ENCODE results near the gene MOCS2.

Gene MOCS2

DNA sequence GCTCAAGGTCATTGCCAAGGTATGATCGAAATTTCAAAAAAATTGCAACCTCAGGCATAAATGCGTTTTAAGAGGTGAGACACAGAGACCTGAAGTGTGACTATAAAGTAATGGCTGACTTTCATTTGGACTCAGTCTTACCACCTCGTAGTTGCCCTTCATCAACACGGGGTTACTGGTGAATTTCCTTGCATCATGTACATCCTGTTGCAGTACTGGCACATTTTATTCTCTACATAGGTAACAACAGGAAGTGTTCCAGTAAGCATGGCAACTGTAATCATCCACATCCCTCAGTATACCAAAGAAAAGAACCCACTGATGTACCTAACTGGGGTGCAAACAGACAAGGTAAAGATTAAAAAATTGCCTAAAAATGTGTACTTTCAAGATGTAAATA lies 29.3 kb downstream of the MOCS2 start:
- ATAC-seq: no peak
- Mint-ChIP-seq H3K4me3 (no peak overlapping the region), H3K27ac (no peak overlapping the region), H3K27me3 (peaks cover 24% of the 10 kb centered on the region), H3K4me1 (no peaks in the 10 kb centered on the region), H3K36me3 (no peaks in the 10 kb centered on the region), H3K9me3 (no peaks in the 10 kb centered on the region)

DNA sequence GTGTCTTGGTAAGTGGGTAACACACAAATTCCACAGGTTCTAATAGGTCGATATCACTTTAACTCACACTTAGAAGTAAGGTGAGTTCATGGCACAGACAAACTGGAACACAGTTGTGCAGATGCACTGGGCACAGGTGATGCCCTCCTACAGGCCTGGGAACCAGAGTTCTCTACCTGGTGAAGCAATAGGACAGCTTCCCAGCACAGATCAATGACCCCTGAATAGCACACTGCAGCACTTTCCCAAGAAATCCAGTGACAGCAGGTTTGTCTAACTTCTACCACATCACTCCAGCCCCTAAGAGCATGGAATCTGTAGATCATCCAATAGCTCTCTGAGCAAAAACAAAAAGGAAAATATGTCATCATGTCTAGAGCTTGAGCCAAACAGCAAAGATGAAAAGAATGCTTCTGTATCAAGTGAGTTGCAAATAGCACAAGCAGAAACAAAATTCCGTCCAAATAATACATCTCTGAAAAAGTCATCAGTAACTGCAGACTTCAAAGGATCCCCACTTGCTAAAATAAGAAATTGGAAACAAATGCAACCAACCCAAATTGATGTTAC lies 33.5 kb downstream of the MOCS2 start:
- no peaks in the 10 kb centered on the region for H3K36me3 Mint-ChIP-seq
- no peak overlapping the region for H3K4me3 Mint-ChIP-seq
- H3K9me3 Mint-ChIP-seq: no peaks in the 10 kb centered on the region
- H3K27ac Mint-ChIP-seq: no peak overlapping the region
- no peak for ATAC-seq
- no peaks in the 10 kb centered on the region for H3K4me1 Mint-ChIP-seq
- H3K27me3 Mint-ChIP-seq: no peaks in the 10 kb centered on the region

DNA sequence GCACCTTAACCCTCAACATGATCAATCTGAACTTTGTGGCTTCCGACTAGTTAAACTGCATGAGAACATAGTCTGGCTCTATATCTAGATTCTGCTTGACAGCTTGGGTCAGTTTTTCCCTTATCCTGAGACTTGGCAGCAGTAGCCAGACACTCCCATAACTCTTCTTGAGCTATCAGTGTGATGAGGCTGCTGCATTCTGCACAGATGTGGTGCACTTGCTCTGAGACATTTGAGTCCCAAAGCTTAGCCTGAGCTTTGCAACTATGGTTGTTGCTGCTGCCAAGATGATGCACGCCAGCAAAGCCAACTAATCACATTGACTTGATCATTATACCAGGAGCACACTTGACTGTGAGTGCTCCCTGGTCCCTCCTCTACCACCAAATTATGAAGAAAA lies 36.2 kb downstream of the MOCS2 start:
- H3K27me3 Mint-ChIP-seq: no peaks in the 10 kb centered on the region
- H3K9me3 Mint-ChIP-seq: no peaks in the 10 kb centered on the region
- H3K27ac Mint-ChIP-seq: no peak overlapping the region
- no peaks in the 10 kb centered on the region for H3K36me3 Mint-ChIP-seq
- no peak for ATAC-seq
- no peaks in the 10 kb centered on the region for H3K4me1 Mint-ChIP-seq
- H3K4me3 Mint-ChIP-seq: no peak overlapping the region

DNA sequence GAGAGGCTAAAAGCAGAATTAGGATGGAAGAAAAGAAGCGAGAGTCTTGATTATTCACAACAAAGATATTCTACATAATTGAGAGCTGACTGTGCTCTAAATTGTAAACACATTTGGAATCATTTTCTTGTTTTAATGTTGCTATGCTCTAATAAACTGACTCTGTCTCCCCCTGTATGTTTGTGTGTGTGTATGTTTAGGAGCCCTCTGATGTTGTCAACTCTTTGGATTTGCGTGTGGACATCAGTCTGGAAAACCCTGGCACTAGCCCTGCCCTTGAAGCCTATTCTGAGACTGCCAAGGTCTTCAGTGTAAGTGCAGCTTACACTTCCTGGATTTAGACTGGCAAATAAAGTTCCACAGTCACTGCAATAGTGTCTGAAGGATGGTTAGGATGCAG lies 37.8 kb downstream of the MOCS2 start:
- H3K9me3 Mint-ChIP-seq: no peaks in the 10 kb centered on the region
- H3K36me3 Mint-ChIP-seq: no peaks in the 10 kb centered on the region
- no peak for ATAC-seq
- H3K4me3 Mint-ChIP-seq: no peak overlapping the region
- H3K4me1 Mint-ChIP-seq: no peaks in the 10 kb centered on the region
- no peak overlapping the region for H3K27ac Mint-ChIP-seq
- no peaks in the 10 kb centered on the region for H3K27me3 Mint-ChIP-seq

DNA sequence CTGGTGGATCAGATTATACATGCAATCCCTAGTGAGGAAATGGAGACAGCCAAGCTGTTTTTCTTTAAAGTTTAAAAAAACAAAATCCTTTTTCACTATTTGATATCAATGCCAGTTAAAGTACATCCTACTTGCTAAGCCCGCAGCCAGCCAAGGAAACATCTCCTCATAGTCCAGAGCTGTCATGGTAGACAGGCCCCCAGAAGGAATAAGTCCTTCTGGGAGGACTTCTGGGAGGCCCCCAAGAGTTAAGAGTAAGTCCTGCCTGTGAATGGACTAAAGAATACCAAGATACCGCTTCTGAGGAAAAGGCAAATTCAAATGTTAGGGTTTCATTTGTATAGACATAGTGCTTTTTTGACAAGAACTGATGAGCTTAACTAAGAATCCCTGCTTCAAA lies 38.3 kb downstream of the MOCS2 start:
- no peak for ATAC-seq
- Mint-ChIP-seq H3K4me3 (no peak overlapping the region), H3K36me3 (no peaks in the 10 kb centered on the region), H3K27ac (no peak overlapping the region), H3K4me1 (no peaks in the 10 kb centered on the region), H3K9me3 (no peaks in the 10 kb centered on the region), H3K27me3 (no peaks in the 10 kb centered on the region)

DNA sequence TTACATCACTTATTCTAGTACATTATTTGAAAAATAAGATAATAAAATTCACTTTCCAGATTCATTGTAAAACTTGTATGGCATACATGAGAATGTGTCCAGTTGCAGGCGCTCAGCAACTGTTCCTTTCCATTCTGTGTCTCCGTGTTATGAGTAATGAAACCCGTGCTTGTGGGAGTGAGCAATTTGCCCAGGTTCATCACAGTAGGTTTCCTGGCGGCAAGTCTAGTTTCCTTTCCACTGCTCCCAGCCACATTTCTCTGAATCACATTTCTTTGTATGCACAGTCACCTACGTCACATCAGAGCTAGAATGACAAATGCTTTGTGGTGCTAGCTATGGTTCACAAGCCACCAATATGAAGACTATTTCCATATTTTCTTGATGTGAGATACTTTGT lies 39.9 kb downstream of the MOCS2 start:
- ATAC-seq: no peak
- Mint-ChIP-seq H3K9me3 (no peaks in the 10 kb centered on the region), H3K4me3 (no peak overlapping the region), H3K4me1 (no peaks in the 10 kb centered on the region), H3K27ac (no peak overlapping the region), H3K36me3 (no peaks in the 10 kb centered on the region), H3K27me3 (no peaks in the 10 kb centered on the region)

DNA sequence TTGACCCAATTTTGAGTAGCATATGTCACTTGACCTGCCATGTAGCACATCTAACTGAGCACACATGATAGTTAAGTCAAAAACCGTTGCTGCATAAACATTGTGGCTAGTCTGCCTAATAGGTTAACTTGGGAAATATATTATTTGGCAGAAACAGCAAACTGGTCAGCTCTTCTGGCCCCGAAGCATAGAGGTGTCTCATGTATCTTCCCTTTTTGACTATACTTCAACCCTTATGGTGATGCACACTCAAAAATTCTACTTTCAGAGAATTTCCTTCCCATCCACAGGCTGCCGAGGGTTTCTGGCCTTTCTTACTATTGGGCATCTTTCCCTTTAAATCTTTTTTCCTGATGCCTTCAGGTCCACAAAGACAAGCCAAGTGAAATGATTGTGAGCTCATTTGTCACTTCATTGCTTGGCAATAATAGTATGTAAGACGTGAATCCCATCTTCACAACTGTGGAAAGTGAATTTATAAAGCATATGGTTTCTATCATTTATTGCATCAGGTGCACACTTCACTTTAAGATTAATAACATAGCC lies 41.2 kb downstream of the MOCS2 start:
- no peak overlapping the region for H3K27ac Mint-ChIP-seq
- no peaks in the 10 kb centered on the region for H3K4me1 Mint-ChIP-seq

DNA sequence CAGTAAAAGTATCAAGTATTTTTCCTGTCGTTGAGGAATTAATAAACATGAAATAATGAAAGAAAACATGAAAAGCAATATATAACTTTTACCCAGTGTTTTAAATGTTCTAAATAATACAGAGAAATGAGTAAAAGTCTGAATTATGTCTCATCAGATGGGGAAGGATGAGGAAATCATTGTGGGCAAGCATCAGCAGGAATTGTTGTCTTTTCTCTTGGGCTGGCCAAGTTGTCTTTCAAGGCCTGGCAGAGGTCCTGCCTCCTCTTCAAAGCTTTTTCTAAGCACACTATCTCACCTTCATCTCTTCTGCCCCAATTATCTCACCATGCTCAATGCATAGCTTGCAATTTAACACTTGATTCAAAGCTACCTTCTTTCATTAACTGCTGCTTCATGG lies 41.9 kb downstream of the MOCS2 start:
- no peaks in the 10 kb centered on the region for H3K36me3 Mint-ChIP-seq
- H3K27ac Mint-ChIP-seq: no peak overlapping the region

More for the DNA sequence above, 41.2 kb downstream of the MOCS2 start:
- Mint-ChIP-seq H3K4me3 (no peak overlapping the region), H3K27me3 (no peaks in the 10 kb centered on the region), H3K9me3 (no peaks in the 10 kb centered on the region), H3K36me3 (no peaks in the 10 kb centered on the region)
- no peak for ATAC-seq

DNA sequence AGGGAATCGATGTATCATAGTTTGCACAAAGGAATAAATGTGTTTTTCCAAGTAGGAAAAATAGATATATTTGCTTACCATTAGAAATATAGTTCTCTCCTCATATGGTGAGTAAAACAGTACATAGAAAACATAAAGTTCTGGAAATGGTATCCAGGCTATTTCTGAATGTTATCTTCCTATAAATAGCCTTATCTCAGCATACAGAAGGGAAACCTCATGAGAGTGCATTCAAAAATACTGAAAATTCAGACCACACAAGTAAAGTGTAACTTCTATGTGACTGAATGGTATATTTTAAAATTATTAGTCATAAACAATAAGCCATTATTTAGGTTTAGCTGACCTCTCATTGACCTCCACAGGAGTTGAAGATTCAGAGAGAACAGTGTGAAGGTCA lies 43.5 kb downstream of the MOCS2 start:
- no peaks in the 10 kb centered on the region for H3K36me3 Mint-ChIP-seq
- peaks cover 8% of the 10 kb centered on the region for H3K27me3 Mint-ChIP-seq
- no peak for ATAC-seq
- no peak overlapping the region for H3K4me3 Mint-ChIP-seq
- no peaks in the 10 kb centered on the region for H3K9me3 Mint-ChIP-seq
- H3K27ac Mint-ChIP-seq: no peak overlapping the region
- no peaks in the 10 kb centered on the region for H3K4me1 Mint-ChIP-seq

More for the DNA sequence above, 41.9 kb downstream of the MOCS2 start:
- Mint-ChIP-seq H3K4me1 (no peaks in the 10 kb centered on the region), H3K9me3 (no peaks in the 10 kb centered on the region), H3K27me3 (peaks cover 3% of the 10 kb centered on the region), H3K4me3 (no peak overlapping the region)
- no peak for ATAC-seq

DNA sequence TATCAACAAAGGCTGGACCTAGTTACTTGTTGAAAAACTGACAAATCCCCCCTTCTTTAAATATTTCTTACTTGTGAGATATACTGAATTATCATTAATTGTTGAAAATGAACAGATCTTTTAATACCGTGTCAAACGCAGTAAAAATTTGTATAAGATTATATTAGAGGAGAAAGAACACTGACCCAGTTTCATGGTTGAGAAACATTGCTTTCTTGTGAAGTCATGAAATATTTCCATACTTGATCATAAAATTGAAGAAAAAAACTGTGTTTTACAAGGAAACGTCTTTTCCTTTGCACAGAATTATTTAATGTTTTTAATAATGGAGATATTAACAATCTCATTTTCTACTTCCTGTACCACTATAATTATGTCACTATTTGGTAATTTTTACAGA lies 45.8 kb downstream of the MOCS2 start:
- H3K27ac Mint-ChIP-seq: no peak overlapping the region
- ATAC-seq: no peak
- no peaks in the 10 kb centered on the region for H3K36me3 Mint-ChIP-seq
- H3K27me3 Mint-ChIP-seq: peaks cover 18% of the 10 kb centered on the region
- H3K4me1 Mint-ChIP-seq: no peaks in the 10 kb centered on the region
- H3K4me3 Mint-ChIP-seq: no peak overlapping the region
- no peaks in the 10 kb centered on the region for H3K9me3 Mint-ChIP-seq

DNA sequence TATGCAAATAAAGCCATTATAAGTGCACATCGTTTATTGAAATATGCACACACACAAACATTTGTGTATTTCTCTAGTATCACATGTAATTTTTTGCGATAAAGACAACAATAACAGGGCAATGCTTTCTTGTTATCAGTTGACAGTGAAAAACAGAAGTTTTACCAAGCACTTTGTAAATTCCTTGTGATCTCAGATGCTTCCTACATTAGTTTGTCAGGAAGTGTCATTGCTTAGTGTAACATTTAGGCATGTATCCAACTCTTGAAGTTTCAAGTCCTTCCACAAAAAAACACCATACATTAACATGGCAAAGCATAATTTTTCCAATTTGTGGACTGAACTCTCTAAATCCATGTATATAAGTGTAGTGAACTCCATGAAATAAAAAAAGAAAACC lies 46.4 kb downstream of the MOCS2 start:
- Mint-ChIP-seq H3K9me3 (no peaks in the 10 kb centered on the region), H3K27me3 (peaks cover 24% of the 10 kb centered on the region), H3K27ac (no peak overlapping the region), H3K36me3 (no peaks in the 10 kb centered on the region), H3K4me3 (no peak overlapping the region), H3K4me1 (no peaks in the 10 kb centered on the region)
- no peak for ATAC-seq

DNA sequence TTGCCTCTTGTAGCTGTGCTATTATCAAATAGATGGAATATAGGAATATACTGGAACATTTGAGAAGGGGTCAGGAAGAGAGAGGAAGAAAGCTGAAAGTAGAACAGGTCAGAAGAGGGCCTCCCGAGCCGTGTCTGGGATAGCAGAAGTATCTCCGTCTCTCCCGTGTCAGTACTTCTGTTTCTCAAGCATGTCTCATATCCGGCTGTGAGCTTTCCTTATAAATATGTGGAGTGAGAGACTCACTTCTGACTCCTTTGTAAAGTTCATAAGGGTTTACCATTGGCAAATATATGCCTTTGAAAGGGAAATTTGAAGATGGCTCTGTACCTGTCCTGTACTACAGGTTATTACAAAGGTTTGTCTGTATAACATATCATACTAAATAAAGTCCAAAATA lies 50.3 kb downstream of the MOCS2 start:
- no peak overlapping the region for H3K4me3 Mint-ChIP-seq
- H3K27me3 Mint-ChIP-seq: peaks cover 32% of the 10 kb centered on the region
- no peak overlapping the region for H3K27ac Mint-ChIP-seq
- no peaks in the 10 kb centered on the region for H3K9me3 Mint-ChIP-seq
- ATAC-seq: no peak
- no peaks in the 10 kb centered on the region for H3K4me1 Mint-ChIP-seq
- no peaks in the 10 kb centered on the region for H3K36me3 Mint-ChIP-seq

DNA sequence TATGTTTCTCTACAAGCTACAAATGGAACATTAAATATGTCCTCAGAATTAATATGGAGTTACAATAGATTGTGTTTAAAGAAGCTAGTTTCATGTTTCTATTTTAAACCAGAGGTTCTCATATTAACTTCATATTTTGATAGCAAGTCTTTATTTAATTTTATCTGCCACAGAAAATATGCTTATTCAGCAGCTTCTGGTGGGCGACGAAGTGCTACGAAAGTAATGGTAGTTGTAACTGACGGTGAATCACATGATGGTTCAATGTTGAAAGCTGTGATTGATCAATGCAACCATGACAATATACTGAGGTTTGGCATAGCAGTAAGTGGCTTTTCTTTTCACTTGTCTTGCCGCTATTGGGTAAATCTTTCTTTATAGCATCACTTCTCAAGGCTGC lies 54.2 kb downstream of the MOCS2 start:
- no peak for ATAC-seq
- Mint-ChIP-seq H3K4me3 (no peak overlapping the region), H3K27me3 (peaks cover 28% of the 10 kb centered on the region), H3K36me3 (no peaks in the 10 kb centered on the region), H3K27ac (no peak overlapping the region), H3K9me3 (no peaks in the 10 kb centered on the region), H3K4me1 (no peaks in the 10 kb centered on the region)

DNA sequence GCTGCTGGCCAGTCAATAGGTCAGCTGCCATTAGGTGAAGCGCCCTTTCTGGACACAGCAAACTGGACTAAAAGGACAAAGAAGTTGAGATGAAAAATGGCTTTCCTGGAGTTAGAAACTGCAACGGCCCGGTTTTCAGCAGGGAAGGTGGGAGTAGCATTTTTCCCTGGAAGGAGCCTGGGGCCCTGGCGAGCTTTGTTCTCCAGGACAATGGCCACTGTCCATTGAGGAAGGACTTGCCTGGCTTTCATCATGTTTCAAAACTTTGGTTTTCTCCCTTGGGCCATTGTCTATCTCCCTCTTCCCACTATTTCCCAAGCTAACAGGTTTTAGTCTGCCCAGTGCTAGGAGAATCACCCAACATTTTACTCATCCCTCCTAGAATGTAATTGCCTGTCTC lies 56.2 kb downstream of the MOCS2 start:
- no peak overlapping the region for H3K27ac Mint-ChIP-seq
- peaks cover 22% of the 10 kb centered on the region for H3K27me3 Mint-ChIP-seq
- no peaks in the 10 kb centered on the region for H3K9me3 Mint-ChIP-seq
- H3K36me3 Mint-ChIP-seq: no peaks in the 10 kb centered on the region
- no peak for ATAC-seq
- no peak overlapping the region for H3K4me3 Mint-ChIP-seq
- no peaks in the 10 kb centered on the region for H3K4me1 Mint-ChIP-seq

DNA sequence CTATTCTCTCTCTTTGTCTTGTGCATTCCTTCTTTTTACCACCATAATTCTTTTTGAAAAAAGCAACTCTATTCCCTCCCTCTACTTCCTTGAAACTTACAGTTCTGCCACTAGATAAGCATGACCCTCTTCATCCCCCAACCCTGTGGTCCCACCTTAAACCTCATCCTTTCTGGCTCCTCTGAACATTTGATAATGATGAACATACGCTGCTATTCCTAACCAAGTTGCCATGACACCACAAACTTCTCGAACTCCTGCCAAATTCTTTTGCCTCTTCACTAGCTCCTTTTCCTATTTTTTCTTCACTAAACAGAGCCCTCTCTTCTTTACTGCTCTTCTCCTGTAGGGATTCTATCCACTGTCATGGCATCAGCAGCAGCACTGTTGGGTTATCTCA lies 57.1 kb downstream of the MOCS2 start:
- H3K27ac Mint-ChIP-seq: no peak overlapping the region
- ATAC-seq: no peak
- no peaks in the 10 kb centered on the region for H3K36me3 Mint-ChIP-seq
- H3K4me3 Mint-ChIP-seq: no peak overlapping the region
- H3K9me3 Mint-ChIP-seq: no peaks in the 10 kb centered on the region
- H3K27me3 Mint-ChIP-seq: peaks cover 14% of the 10 kb centered on the region
- H3K4me1 Mint-ChIP-seq: no peaks in the 10 kb centered on the region

DNA sequence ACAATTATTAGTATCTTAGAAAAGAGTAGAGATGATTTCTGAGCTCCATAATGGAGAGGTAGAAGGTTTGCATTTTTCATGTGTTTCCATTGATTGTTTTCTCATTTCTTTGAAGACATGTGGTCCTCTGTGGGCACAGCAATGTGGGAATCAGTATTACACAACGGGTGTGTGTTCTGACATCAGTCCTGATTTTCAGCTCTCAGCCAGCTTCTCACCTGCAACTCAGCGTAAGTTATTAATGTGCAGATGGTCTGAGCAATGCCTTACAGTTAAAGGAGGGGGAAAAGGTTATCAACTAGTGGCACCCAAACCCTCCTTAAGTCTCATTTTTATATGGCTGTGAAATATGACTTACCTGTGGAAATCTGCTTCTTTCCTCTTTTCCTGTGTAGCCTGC lies 61.3 kb downstream of the MOCS2 start:
- H3K27me3 Mint-ChIP-seq: peaks cover 30% of the 10 kb centered on the region
- H3K4me1 Mint-ChIP-seq: no peaks in the 10 kb centered on the region
- no peak for ATAC-seq
- no peak overlapping the region for H3K27ac Mint-ChIP-seq
- no peaks in the 10 kb centered on the region for H3K9me3 Mint-ChIP-seq
- no peak overlapping the region for H3K4me3 Mint-ChIP-seq
- H3K36me3 Mint-ChIP-seq: no peaks in the 10 kb centered on the region

All from stimulated activated memory B cell treated with anti-CD40 and anti-IgM and Interleukin-4, amounts not matched to agents 10 μg/mL and 1 μg/mL and 100 μg/mL, for 72 hours (primary cell).